Hematopoietic multipotent progenitor cell treated with erythropoietin and hydrocortisone succinate and interleukin-3 and kit ligand, for 6 days (in vitro differentiated cells): ENCODE data around the gene DYNLRB1.

Experiments
- DNase-seq: peaks from one replicate; pipeline ENCODE4 v3.0.0-alpha.2; 2015

DYNLRB1 gene

DNA sequence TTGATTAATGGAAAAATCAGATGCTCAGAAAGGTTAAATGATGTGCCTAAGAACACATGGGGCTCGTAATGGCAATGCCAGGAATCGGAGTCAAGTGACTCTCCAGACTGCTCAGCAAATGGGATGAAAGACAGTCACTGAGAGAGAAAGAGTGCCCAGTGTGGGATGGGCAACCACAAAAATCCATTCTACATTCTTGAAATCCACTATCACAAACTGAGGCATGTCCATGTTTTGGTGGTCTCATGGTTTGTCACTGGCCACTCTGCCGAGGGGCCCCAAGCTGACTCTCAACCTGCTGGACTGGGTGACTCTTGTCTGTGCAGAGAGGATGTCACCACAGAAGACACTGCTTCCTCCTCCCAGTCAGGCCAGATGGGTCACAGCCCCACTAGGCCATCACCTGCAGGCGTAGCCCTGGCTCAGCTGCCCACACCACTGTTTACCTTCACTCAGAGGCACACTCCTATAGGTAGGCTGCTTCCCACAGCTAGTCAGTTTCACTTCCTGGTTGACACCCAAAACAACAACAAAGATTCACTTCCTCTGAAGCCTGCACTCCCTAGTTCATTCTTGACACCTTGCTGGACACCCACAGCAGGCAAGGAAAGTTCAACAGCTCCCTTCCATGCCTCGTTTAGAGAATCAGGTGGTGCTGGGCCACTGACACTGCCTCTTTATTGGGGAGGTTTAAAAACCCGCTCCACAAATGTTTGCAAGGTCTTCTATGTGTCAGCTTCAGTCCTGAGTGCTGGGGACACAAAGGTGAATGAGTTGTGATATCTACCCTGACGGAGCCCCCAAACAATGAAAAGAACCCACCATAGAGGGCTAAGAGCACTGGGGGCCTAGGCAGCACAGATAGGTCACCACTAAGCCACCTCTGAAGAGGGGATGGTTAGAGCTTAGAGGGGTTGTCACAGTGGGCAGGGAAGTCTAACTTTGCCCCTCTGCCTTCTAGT, 64.0 kb downstream of the DYNLRB1 start:
- no peak for DNase-seq

DNA sequence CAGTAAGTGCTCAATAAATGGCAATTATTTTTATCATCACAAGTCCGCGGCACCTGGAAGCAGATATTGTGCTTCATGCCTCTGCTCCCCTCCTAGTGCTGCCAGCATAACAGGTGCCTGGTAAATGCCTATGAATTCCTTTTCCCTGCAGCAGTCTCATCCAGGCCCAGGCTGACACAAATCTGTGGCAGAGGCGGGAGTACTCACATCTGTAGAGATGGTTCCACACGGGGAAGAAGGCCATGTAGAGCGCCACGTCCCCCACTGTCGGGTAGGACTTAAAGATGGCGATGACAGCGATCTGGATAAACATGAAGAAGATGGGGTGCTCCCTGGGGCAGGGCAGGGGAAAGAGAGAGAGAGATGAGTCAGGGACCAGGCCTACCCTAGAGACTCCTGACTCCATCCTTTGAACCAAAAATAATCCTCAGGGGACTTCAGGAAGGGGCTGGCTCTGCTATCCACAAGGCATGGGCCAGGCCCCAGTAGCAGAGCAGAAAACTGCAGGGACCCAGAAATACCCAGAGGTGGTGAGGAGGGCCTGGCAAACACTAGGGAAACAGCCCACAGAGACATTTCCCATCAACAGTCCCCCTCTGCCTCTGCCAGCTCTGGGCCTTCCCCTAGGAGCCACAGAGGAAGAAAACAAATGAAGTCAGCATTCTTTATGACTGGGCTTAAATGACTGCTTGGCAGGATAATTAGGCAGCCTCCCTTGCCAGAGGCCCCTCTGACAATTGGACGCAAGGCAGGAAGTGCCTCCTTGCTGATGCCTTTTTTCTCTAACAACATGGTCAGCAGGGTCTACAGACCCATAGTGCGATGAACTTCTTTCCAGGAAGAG, 65.3 kb downstream of the DYNLRB1 start:
- no peak for DNase-seq

DNA sequence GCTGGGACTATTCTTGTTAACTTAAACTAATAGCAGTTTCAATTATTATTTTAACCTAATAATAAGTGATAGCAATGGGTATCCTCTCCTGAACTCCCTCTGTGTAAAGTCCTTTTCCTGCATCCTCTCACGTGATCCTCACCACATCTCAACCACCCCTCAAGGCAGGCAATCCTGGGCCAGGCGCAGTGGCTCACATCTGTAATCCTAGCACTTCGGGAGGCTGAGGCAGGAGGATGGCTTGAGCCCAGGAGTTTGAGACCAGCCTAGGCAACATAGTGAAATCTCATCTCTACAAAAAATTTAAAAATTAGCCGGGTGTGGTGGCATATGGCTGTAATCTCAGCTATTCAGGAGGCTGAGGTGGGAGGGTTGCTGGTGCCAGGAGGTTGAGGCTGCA, 66.0 kb downstream of the DYNLRB1 start:
- no peak for DNase-seq

DNA sequence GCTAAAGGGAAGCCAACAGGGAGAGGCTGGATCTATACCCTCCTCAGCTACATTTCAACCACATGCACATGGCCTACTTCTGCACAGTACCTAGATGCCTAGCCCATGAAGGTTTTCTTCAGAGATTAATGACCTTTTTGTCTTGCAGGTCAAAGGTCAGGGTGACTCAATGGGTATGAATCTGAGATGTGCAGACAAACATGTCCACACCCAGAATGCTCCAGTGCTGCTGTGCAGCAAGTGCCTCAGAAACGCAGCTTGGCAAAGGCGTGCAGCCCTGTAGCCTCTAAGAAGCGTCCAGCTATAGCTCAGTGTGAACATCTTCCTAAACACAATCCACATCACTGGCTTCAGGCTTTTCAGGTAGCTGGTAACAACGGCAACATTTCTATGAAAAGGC, 66.7 kb downstream of the DYNLRB1 start:
- no peak for DNase-seq

DNA sequence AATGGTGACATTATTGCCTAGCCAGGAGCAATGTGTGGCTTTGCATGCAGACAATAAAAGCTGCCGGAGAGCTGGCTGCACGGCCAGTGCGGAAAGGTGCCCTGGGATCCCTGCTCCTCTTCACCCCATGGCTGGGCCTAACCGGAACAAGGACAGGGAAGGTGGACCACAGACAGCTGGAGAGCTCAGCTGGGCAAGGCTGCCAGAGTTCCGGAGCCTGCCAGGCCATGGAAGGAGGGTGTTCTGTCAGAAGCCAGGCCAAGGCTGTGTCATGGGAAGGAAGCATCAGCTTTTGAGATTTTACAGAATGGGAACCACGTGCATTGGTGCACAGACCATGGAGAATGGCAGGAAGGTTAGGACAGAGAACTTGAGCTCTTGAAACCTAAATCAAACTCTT, 67.3 kb downstream of the DYNLRB1 start:
- DNase-seq: no peak

DNA sequence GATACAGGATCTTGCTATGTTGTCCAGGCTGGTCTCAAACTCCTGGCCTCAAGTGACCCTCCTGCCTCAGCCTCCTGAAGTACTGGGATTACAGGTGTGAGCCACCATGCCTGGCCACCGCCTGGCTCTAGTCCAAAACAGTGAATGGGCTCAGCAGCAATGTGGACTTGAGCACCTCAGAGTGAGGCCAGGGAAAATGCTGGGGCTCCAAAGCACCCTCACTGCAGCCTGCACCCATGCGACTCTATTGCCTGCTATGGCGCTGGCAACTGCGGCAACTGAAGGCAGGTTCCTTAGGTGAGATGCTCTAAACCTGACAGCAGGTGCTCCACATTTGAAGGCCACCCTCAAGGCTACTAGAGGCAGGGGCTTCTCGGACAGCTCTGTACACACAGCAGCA, 68.8 kb downstream of the DYNLRB1 start:
- no peak for DNase-seq

DNA sequence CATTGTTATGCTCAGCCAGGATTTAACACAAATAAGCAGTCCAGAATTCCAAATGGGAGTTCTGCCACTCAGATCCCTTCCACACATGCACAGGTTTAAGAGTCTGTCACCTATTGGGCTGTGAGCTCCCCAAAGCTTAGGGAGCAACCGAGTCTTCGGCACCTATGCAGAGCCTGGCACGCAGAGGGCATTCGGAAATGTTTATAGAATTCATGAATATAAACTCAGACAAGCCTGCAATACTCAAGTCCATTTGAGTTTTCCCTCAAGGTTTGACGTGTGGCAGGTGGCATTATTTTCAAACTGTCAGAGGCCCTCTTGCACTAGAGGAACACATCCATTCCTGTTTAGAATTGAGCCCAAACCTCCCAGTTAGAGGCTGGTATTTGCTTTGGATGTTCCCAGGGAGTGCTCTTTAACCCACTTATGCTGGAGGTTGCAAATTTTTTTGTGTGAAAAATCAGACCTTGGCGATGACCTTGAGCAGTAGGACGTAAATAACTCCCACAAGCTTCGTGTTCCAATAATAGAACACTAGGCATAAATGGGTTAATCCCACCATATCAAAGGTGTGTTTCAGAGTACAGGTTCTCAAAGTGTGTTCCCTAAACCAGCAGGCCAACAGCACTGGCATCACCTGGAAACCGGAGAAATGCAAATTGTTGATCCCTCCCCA, 70.4 kb downstream of the DYNLRB1 start:
- DNase-seq: no peak
